Activated gamma-delta T cell treated with Interleukin-2 at 50 U/mL for 16 hours (primary cell): ENCODE measurements around the gene TAF11L13.
"Not testable (repeated sequence)": the region's sequence is repeated elsewhere in the genome, so short reads cannot be mapped to it uniquely, and the experiment has no call there.

Source experiments
- DNase-seq: peaks from one replicate; pipeline ENCODE4 v3.0.0-alpha.2; 2020

TAF11L13 gene

GRCh38 chr5:17631788-17632187 lies at the start of gene TAF11L13:
TAF11L13 (plus strand) TSS chr5:17632088.
- DNase-seq: not testable (repeated sequence)

GRCh38 chr5:17585658-17586057 lies 46.2 kb upstream of the TAF11L13 start, which contains the start of gene TAF11L7:
TAF11L7 (minus strand) TSS chr5:17585758.
- not testable (repeated sequence) for DNase-seq

GRCh38 chr5:17590860-17591259 lies 41.0 kb upstream of the TAF11L13 start, which contains the start of gene TAF11L8:
TAF11L8 (minus strand) TSS chr5:17590960.
- DNase-seq: not testable (repeated sequence)

- DNase-seq: not testable (repeated sequence)
Observed at GRCh38 chr5:17594255-17594654, 37.6 kb upstream of the TAF11L13 start, which contains the start of gene TAF11L9. TAF11L9 (minus strand) TSS chr5:17594394.

GRCh38 chr5:17597728-17598127 lies 34.2 kb upstream of the TAF11L13 start, which contains the start of gene TAF11L10:
TAF11L10 (minus strand) TSS chr5:17597828.
- DNase-seq: not testable (repeated sequence)

GRCh38 chr5:17603880-17604279 lies 28.0 kb upstream of the TAF11L13 start, which contains the start of gene TAF11L11:
TAF11L11 (plus strand) TSS chr5:17604183.
- DNase-seq: not testable (repeated sequence)

- DNase-seq: no peak
Observed at GRCh38 chr5:17604951-17605350, 26.9 kb upstream of the TAF11L13 start.

- DNase-seq: not testable (repeated sequence)
Observed at GRCh38 chr5:17607461-17607860, 24.4 kb upstream of the TAF11L13 start.

- DNase-seq: not testable (repeated sequence)
Observed at GRCh38 chr5:17610092-17610491, 21.8 kb upstream of the TAF11L13 start, which contains the start of gene TAF11L12. TAF11L12 (plus strand) TSS chr5:17610392.

- DNase-seq: no peak
Observed at GRCh38 chr5:17614872-17615605, 16.8 kb upstream of the TAF11L13 start.

- DNase-seq: no peak
Observed at GRCh38 chr5:17619354-17619753, 12.5 kb upstream of the TAF11L13 start.

GRCh38 chr5:17620627-17621026 lies 11.3 kb upstream of the TAF11L13 start:
- DNase-seq: no peak

- DNase-seq: no peak
Observed at GRCh38 chr5:17625686-17626085, 6.2 kb upstream of the TAF11L13 start.

GRCh38 chr5:17634160-17634559 lies 2.3 kb downstream of the TAF11L13 start, which contains the start of gene TAF11L14:
TAF11L14 (plus strand) TSS chr5:17634460.
- no peak for DNase-seq

GRCh38 chr5:17649232-17649631 lies 17.3 kb downstream of the TAF11L13 start:
- not testable (repeated sequence) for DNase-seq

GRCh38 chr5:17655201-17655759 lies 23.4 kb downstream of the TAF11L13 start:
- not testable (repeated sequence) for DNase-seq

- no peak for DNase-seq
Observed at GRCh38 chr5:17655921-17656320, 24.0 kb downstream of the TAF11L13 start.

GRCh38 chr5:17663182-17663581 lies 31.3 kb downstream of the TAF11L13 start:
- DNase-seq: no peak

- DNase-seq: no peak
Observed at GRCh38 chr5:17665836-17666235, 33.9 kb downstream of the TAF11L13 start.

GRCh38 chr5:17666726-17667235 lies 34.9 kb downstream of the TAF11L13 start:
- no peak for DNase-seq

GRCh38 chr5:17670353-17670752 lies 38.5 kb downstream of the TAF11L13 start:
- DNase-seq: no peak

- DNase-seq: no peak
Observed at GRCh38 chr5:17678751-17679324, 47.0 kb downstream of the TAF11L13 start.

- DNase-seq: no peak
Observed at GRCh38 chr5:17679597-17680203, 47.8 kb downstream of the TAF11L13 start.
